HepG2 (cell line): ENCODE results near the gene THADA. TPM values are rescaled to one million over a fixed set of nuclear protein-coding genes. Genes with fewer than 3 reads are reported as not detected.

Source experiments
- FOXM1 ChIP-seq: sonication (generic); formaldehyde crosslinking; IDR thresholded peaks from 2 replicates; pipeline ENCODE4 v1.5.0; 2020; ENCODE audit warnings: missing genetic modification reagents
- HDAC1 ChIP-seq: sonication (generic); formaldehyde crosslinking; IDR thresholded peaks from 2 replicates; pipeline ENCODE4 v1.5.1; 2020; ENCODE audit warnings: mild to moderate bottlenecking, missing genetic modification reagents
- HMGA1 ChIP-seq: sonication (generic); formaldehyde crosslinking; conservative IDR thresholded peaks from 2 replicates; pipeline ENCODE4 v1.4.0; 2020; ENCODE audit warnings: missing genetic modification reagents
- JUN ChIP-seq: sonication (generic); formaldehyde crosslinking; IDR thresholded peaks from 2 replicates; pipeline ENCODE4 v1.4.0; 2020; ENCODE audit warnings: mild to moderate bottlenecking, missing genetic modification reagents
- KAT7 ChIP-seq: IDR thresholded peaks from 2 replicates; pipeline ENCODE4 v1.6.1; 2018; ENCODE audit warnings: borderline replicate concordance, missing compliant biosample characterization
- MAFK ChIP-seq, 2 experiments: IDR thresholded peaks in 1 of 2; conservative IDR thresholded peaks in 1 of 2; 2 replicates each; pipeline ENCODE4 v1.6.1; 2011; ENCODE audit warnings: improper control_type of control experiment in 2 of 2, low read length in 2 of 2
- NCOA5 ChIP-seq: sonication (generic); formaldehyde crosslinking; IDR thresholded peaks from 2 replicates; pipeline ENCODE4 v1.4.0; 2020; ENCODE audit warnings: missing genetic modification reagents
- POLR2G ChIP-seq: fragments of 200-400 bp; formaldehyde crosslinking; IDR thresholded peaks from 2 replicates; pipeline ENCODE4 v1.6.1; 2018; ENCODE audit warnings: mild to moderate bottlenecking, low read depth, low read length, moderate library complexity
- RARG ChIP-seq: sonication (generic); formaldehyde crosslinking; IDR thresholded peaks from 2 replicates; pipeline ENCODE4 v1.4.0; 2020; ENCODE audit warnings: low read depth, mild to moderate bottlenecking, missing genetic modification reagents
- SIX1 ChIP-seq: sonication (generic); formaldehyde crosslinking; IDR thresholded peaks from 2 replicates; pipeline ENCODE4 v1.4.0; 2020; ENCODE audit warnings: missing genetic modification reagents, borderline replicate concordance
- TOE1 ChIP-seq: sonication (generic); formaldehyde crosslinking; IDR thresholded peaks from 2 replicates; pipeline ENCODE4 v1.4.0; 2020; ENCODE audit warnings: mild to moderate bottlenecking, missing genetic modification reagents
- U2AF2 ChIP-seq: fragments of 200-400 bp; formaldehyde crosslinking; IDR thresholded peaks from 2 replicates; pipeline ENCODE4 v1.6.1; 2017; ENCODE audit warnings: low read depth, mild to moderate bottlenecking, low read length
- ZNF564 ChIP-seq: sonication (generic); formaldehyde crosslinking; IDR thresholded peaks from 2 replicates; pipeline ENCODE4 v1.8.1; 2023; ENCODE audit warnings: mild to moderate bottlenecking, missing genetic modification reagents
- ZNF780A ChIP-seq: sonication (generic); formaldehyde crosslinking; IDR thresholded peaks from 2 replicates; pipeline ENCODE4 v1.8.0; 2022; ENCODE audit warnings: mild to moderate bottlenecking, missing genetic modification reagents, moderate library complexity
- ZSCAN22 ChIP-seq: sonication (generic); formaldehyde crosslinking; IDR thresholded peaks from 2 replicates; pipeline ENCODE4 v1.4.0; 2020; ENCODE audit warnings: mild to moderate bottlenecking, missing genetic modification reagents
- polyA plus RNA-seq, 8 experiments: library from polyadenylated mRNA; depleted of rRNA in 3 of 8; stranded (reverse) in 7 of 8; unstranded in 1 of 8; fragments of >200 nt; fragmentation: Illumina TruSeq in 4 of 8; extraction: Trizol in 4 of 8; gene quantifications; 2 replicates each; pipeline versions ENCODE4 v1.2.1 to v1.2.3, GENCODE V29; 2011 to 2016; ENCODE audit warnings: low read depth in 4 of 8, missing spikeins in 1 of 8, mixed read lengths in 1 of 8; ENCODE audit not compliant: insufficient read depth in 1 of 8
- total RNA-seq, 5 experiments: library from RNA; depleted of rRNA; stranded (reverse); fragments of >200 nt; fragmentation: Illumina TruSeq; extraction: Trizol; gene quantifications; 2 replicates each; pipeline ENCODE4 v1.2.3, GENCODE V29; 2016; ENCODE audit warnings: low read depth in 1 of 5
- TF ChIP-seq, protein P1 (sequence below), 2 experiments: fragments of 450-650 bp in 1 of 2; sonication (generic) in 1 of 2; formaldehyde crosslinking in 1 of 2; IDR thresholded peaks; 2 replicates each; pipeline versions ENCODE4 v1.6.1 to v1.8.0; 2016 to 2022; ENCODE audit warnings: antibody characterized with exemption in 1 of 2, mild to moderate bottlenecking in 1 of 2, missing genetic modification reagents in 1 of 2

Gene THADA
- total and polyA plus RNA-seq, 2 of the 13 experiments (the other 11 are each of a cell fraction or from before 2014, with no cell fraction given), result 12.7 to 21.7 TPM

DNA sequence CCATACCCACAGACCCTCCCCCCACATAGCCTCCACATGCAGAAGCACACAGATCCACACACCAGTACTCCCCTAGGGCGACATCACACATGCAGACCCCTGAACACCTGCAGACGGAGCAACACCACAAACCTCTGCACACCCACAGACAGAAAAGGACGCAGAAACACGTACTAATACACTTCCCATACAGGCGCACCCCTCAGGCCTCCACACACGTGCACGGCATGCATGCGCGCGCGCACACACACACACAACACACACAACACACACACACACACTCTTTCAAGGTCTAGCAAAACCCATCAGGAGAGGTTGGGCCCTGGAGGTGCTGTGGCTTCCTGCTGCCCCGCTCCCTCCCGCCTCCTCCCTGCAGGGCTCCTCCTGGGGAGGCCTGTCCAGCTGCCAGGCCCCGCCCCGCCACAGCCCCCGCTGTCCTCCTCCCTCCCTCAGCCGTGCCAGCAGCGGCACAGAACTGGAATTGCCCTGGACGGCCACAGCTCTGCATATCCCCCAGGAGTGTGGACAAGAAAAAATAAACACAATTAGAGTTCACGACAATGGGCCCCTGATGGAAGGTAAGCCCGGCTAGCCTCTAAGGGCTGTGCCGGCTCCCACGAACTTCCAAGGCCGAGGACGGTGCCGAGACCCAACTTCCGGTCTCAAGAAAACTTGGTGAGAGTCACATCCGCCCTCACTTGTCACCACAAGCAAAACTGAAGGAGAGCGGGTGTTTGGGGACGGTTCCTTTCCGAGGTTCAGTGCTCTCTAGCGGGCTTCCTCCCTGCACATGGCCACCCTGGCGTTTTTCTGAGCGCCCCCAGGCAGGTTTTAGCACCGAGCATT is 376.2 kb downstream of the THADA start (continued):
- TF ChIP-seq SIX1 (CRISPR knock-in tag), result no peak
- TF ChIP-seq ZNF564 (CRISPR knock-in tag), result no peak
- TF ChIP-seq U2AF2, result no peak
- no peak for TF ChIP-seq RARG (CRISPR knock-in tag)
- peak; percentile 54 for TF ChIP-seq KAT7 (CRISPR knock-in tag)
- TF ChIP-seq HMGA1 (CRISPR knock-in tag), result no peak
- TF ChIP-seq ZNF780A (CRISPR knock-in tag), result no peak; the same call in none of the 2 replicates
- TF ChIP-seq FOXM1 (CRISPR knock-in tag), result no peak
- TF ChIP-seq, protein P1, sequence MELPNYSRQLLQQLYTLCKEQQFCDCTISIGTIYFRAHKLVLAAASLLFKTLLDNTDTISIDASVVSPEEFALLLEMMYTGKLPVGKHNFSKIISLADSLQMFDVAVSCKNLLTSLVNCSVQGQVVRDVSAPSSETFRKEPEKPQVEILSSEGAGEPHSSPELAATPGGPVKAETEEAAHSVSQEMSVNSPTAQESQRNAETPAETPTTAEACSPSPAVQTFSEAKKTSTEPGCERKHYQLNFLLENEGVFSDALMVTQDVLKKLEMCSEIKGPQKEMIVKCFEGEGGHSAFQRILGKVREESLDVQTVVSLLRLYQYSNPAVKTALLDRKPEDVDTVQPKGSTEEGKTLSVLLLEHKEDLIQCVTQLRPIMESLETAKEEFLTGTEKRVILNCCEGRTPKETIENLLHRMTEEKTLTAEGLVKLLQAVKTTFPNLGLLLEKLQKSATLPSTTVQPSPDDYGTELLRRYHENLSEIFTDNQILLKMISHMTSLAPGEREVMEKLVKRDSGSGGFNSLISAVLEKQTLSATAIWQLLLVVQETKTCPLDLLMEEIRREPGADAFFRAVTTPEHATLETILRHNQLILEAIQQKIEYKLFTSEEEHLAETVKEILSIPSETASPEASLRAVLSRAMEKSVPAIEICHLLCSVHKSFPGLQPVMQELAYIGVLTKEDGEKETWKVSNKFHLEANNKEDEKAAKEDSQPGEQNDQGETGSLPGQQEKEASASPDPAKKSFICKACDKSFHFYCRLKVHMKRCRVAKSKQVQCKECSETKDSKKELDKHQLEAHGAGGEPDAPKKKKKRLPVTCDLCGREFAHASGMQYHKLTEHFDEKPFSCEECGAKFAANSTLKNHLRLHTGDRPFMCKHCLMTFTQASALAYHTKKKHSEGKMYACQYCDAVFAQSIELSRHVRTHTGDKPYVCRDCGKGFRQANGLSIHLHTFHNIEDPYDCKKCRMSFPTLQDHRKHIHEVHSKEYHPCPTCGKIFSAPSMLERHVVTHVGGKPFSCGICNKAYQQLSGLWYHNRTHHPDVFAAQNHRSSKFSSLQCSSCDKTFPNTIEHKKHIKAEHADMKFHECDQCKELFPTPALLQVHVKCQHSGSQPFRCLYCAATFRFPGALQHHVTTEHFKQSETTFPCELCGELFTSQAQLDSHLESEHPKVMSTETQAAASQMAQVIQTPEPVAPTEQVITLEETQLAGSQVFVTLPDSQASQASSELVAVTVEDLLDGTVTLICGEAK (IDR thresholded peaks at IDR 0.05), result no peak
- TF ChIP-seq, protein P1 (CRISPR knock-in tag; IDR thresholded peaks at IDR 0.05), result peak; percentile 83
- TF ChIP-seq ZSCAN22 (CRISPR knock-in tag), result no peak
- 0 out of 2 replicates have a peak, but pooled peaks have one; percentile 8 for TF ChIP-seq TOE1 (CRISPR knock-in tag)
- no peak for TF ChIP-seq NCOA5
- TF ChIP-seq HDAC1 (CRISPR knock-in tag), result peak; percentile 82
- peak; percentile 53; the same call in 1 of the 2 replicates for TF ChIP-seq JUN (CRISPR knock-in tag)
- no peak for TF ChIP-seq MAFK (conservative IDR thresholded peaks at IDR 0.05 in 1 of 2, IDR thresholded peaks at IDR 0.05 in 1 of 2; ENCODE audit: low read length in 2 of 2)
- peak; percentile 94 for TF ChIP-seq POLR2G
